Stimulated activated naive B cell treated with anti-CD40 and anti-IgM and Interleukin-4, amounts not matched to agents 10 μg/mL and 1 μg/mL and 100 μg/mL, for 72 hours (primary cell): ENCODE results near the gene ZNF19.

Experiments used
- ATAC-seq, 2 donors: fragments of 150-1000 bp; cut with Tn5 transposase; replicated peaks; 2 replicates each; pipeline ENCODE4 v1.10.0; 2021; ENCODE audit warnings: moderate library complexity in 1 of 2
- DNase-seq: peaks from one replicate; pipeline ENCODE4 v3.0.0; 2021
- H3K27ac Mint-ChIP-seq: one replicate; pipeline ENCODE4 v1.8.0; 2022; ENCODE audit warnings: mild to moderate bottlenecking, mixed read lengths
- H3K27me3 Mint-ChIP-seq, 2 donors: one replicate each; pipeline ENCODE4 v1.8.0; 2022; ENCODE audit warnings: mixed read lengths in 2 of 2
- H3K36me3 Mint-ChIP-seq, 2 donors: one replicate each; pipeline ENCODE4 v1.8.0; 2022; ENCODE audit warnings: mixed read lengths in 2 of 2, mild to moderate bottlenecking in 1 of 2
- H3K4me1 Mint-ChIP-seq, 2 donors: one replicate each; pipeline ENCODE4 v1.8.0; 2022; ENCODE audit warnings: mixed read lengths in 2 of 2, mild to moderate bottlenecking in 1 of 2
- H3K4me3 Mint-ChIP-seq, 2 donors: one replicate each; pipeline ENCODE4 v1.8.0; 2022; ENCODE audit warnings: mild to moderate bottlenecking in 2 of 2, mixed read lengths in 2 of 2, moderate library complexity in 1 of 2
- H3K9me3 Mint-ChIP-seq, 2 donors: one replicate each; pipeline ENCODE4 v1.8.0; 2022; ENCODE audit warnings: mixed read lengths in 2 of 2, mild to moderate bottlenecking in 1 of 2

The ZNF19 gene

GRCh38 chr16:71443714-71444113 lies 45.4 kb downstream of the ZNF19 start:
- Mint-ChIP-seq H3K36me3 (peaks cover 14 to 27% of the 10 kb centered on the region in 2 donors), H3K27me3 (peaks cover 17 to 22% of the 10 kb centered on the region in 2 donors), H3K4me3 (no peak overlapping the region), H3K4me1 (peaks cover 6 to 7% of the 10 kb centered on the region in 2 donors), H3K27ac (no peak overlapping the region), H3K9me3 (peaks cover 10 to 15% of the 10 kb centered on the region in 2 donors)
- DNase-seq (no peak), ATAC-seq (no peak)

GRCh38 chr16:71442051-71442440 lies 47.1 kb downstream of the ZNF19 start, which contains the start of gene TLE7:
TSS of gene TLE7 (minus strand) at chr16:71442054. CDS start at chr16:71433324, 8,730 bp downstream.
- H3K9me3 Mint-ChIP-seq, result peaks cover 6 to 13% of the 10 kb centered on the region in 2 donors
- H3K36me3 Mint-ChIP-seq, result peaks cover 4 to 10% of the 10 kb centered on the region in 2 donors
- H3K27me3 Mint-ChIP-seq, result peaks cover 34 to 36% of the 10 kb centered on the region in 2 donors
- ATAC-seq, result no peak
- H3K4me1 Mint-ChIP-seq, result peaks cover 6 to 7% of the 10 kb centered on the region in 2 donors
- no peak for DNase-seq
- H3K27ac Mint-ChIP-seq, result no peak within 1 kb of the TSS
- no peak within 1 kb of the TSS for H3K4me3 Mint-ChIP-seq

- no peak for ATAC-seq
- no peak overlapping the region for H3K27ac Mint-ChIP-seq
- peaks cover 4 to 9% of the 10 kb centered on the region in 2 donors for H3K36me3 Mint-ChIP-seq
- no peak for DNase-seq
- peaks cover 37 to 40% of the 10 kb centered on the region in 2 donors for H3K27me3 Mint-ChIP-seq
- peaks cover 6 to 7% of the 10 kb centered on the region in 2 donors for H3K4me1 Mint-ChIP-seq
- peaks cover 6 to 13% of the 10 kb centered on the region in 2 donors for H3K9me3 Mint-ChIP-seq
- H3K4me3 Mint-ChIP-seq, result no peak overlapping the region
Observed at GRCh38 chr16:71441348-71442050, 47.6 kb downstream of the ZNF19 start.

- peaks cover 4 to 7% of the 10 kb centered on the region in 2 donors for H3K36me3 Mint-ChIP-seq
- DNase-seq, result no peak
- no peak overlapping the region for H3K4me3 Mint-ChIP-seq
- peaks cover 37 to 42% of the 10 kb centered on the region in 2 donors for H3K27me3 Mint-ChIP-seq
- peaks cover 6 to 12% of the 10 kb centered on the region in 2 donors for H3K9me3 Mint-ChIP-seq
- peak in 1 of 2 donors; percentile 29 for ATAC-seq
- H3K4me1 Mint-ChIP-seq, result peaks cover 6 to 7% of the 10 kb centered on the region in 2 donors
- H3K27ac Mint-ChIP-seq, result no peak overlapping the region
Observed at GRCh38 chr16:71440669-71441347, 48.3 kb downstream of the ZNF19 start.

GRCh38 chr16:71439523-71439922 lies 49.6 kb downstream of the ZNF19 start:
- Mint-ChIP-seq H3K9me3 (peaks cover 6 to 7% of the 10 kb centered on the region in 2 donors), H3K36me3 (peaks cover 4 to 6% of the 10 kb centered on the region in 2 donors), H3K4me3 (no peak overlapping the region), H3K27me3 (peaks cover 37 to 42% of the 10 kb centered on the region in 2 donors), H3K27ac (no peak overlapping the region), H3K4me1 (peaks cover 6 to 7% of the 10 kb centered on the region in 2 donors)
- no peak for DNase-seq
- no peak for ATAC-seq

- Mint-ChIP-seq H3K4me1 (peaks cover 6 to 7% of the 10 kb centered on the region in 2 donors), H3K9me3 (peaks cover 0 to 2% of the 10 kb centered on the region in 2 donors), H3K27me3 (peaks cover 37 to 58% of the 10 kb centered on the region in 2 donors), H3K27ac (no peak overlapping the region), H3K36me3 (no peaks in the 10 kb centered on the region), H3K4me3 (no peak overlapping the region)
- DNase-seq, result no peak
- no peak for ATAC-seq
Observed at GRCh38 chr16:71436473-71436872, 52.7 kb downstream of the ZNF19 start.

- Mint-ChIP-seq H3K4me1 (no peaks in the 10 kb centered on the region), H3K4me3 (no peak overlapping the region), H3K27ac (no peak overlapping the region), H3K36me3 (no peaks in the 10 kb centered on the region), H3K27me3 (peaks cover 30 to 63% of the 10 kb centered on the region in 2 donors), H3K9me3 (peaks cover 2 to 3% of the 10 kb centered on the region in 2 donors)
- DNase-seq, result no peak
- no peak for ATAC-seq
Observed at GRCh38 chr16:71432906-71433305, 56.2 kb downstream of the ZNF19 start.

GRCh38 chr16:71431991-71432390 lies 57.1 kb downstream of the ZNF19 start:
- H3K4me3 Mint-ChIP-seq, result no peak overlapping the region
- peaks cover 25 to 62% of the 10 kb centered on the region in 2 donors for H3K27me3 Mint-ChIP-seq
- H3K9me3 Mint-ChIP-seq, result peaks cover 2 to 3% of the 10 kb centered on the region in 2 donors
- no peaks in the 10 kb centered on the region for H3K4me1 Mint-ChIP-seq
- no peak overlapping the region for H3K27ac Mint-ChIP-seq
- H3K36me3 Mint-ChIP-seq, result no peaks in the 10 kb centered on the region
- ATAC-seq (no peak), DNase-seq (no peak)

- DNase-seq (no peak), ATAC-seq (no peak)
- Mint-ChIP-seq H3K27me3 (peaks cover 33 to 63% of the 10 kb centered on the region in 2 donors), H3K4me1 (peaks cover 4 to 5% of the 10 kb centered on the region in 2 donors), H3K9me3 (peaks cover 2 to 3% of the 10 kb centered on the region in 2 donors), H3K27ac (no peak overlapping the region), H3K4me3 (no peak overlapping the region), H3K36me3 (no peaks in the 10 kb centered on the region)
Observed at GRCh38 chr16:71431176-71431575, 57.9 kb downstream of the ZNF19 start.

- ATAC-seq (no peak), DNase-seq (no peak)
- Mint-ChIP-seq H3K4me3 (no peak overlapping the region), H3K36me3 (no peaks in the 10 kb centered on the region), H3K4me1 (peaks cover 9% of the 10 kb centered on the region in 2 donors), H3K9me3 (peaks cover 2 to 3% of the 10 kb centered on the region in 2 donors), H3K27me3 (peaks cover 37 to 67% of the 10 kb centered on the region in 2 donors), H3K27ac (no peak overlapping the region)
Observed at GRCh38 chr16:71430744-71431143, 58.4 kb downstream of the ZNF19 start.

- Mint-ChIP-seq H3K9me3 (peaks cover 2 to 3% of the 10 kb centered on the region in 2 donors), H3K27me3 (peaks cover 49 to 79% of the 10 kb centered on the region in 2 donors), H3K4me1 (peaks cover 9 to 11% of the 10 kb centered on the region in 2 donors), H3K4me3 (no peak overlapping the region), H3K27ac (no peak overlapping the region), H3K36me3 (no peaks in the 10 kb centered on the region)
- ATAC-seq (no peak), DNase-seq (no peak)
Observed at GRCh38 chr16:71429581-71429980, 59.5 kb downstream of the ZNF19 start.

GRCh38 chr16:71428883-71429282 lies 60.2 kb downstream of the ZNF19 start:
- Mint-ChIP-seq H3K4me1 (peaks cover 9 to 11% of the 10 kb centered on the region in 2 donors), H3K4me3 (no peak overlapping the region), H3K36me3 (no peaks in the 10 kb centered on the region), H3K9me3 (peaks cover 2 to 3% of the 10 kb centered on the region in 2 donors), H3K27me3 (peaks cover 56 to 85% of the 10 kb centered on the region in 2 donors), H3K27ac (no peak overlapping the region)
- ATAC-seq, result no peak
- DNase-seq, result no peak

- H3K27ac Mint-ChIP-seq, result no peak overlapping the region
- H3K27me3 Mint-ChIP-seq, result peaks cover 58 to 86% of the 10 kb centered on the region in 2 donors
- no peaks in the 10 kb centered on the region for H3K36me3 Mint-ChIP-seq
- peaks cover 2 to 3% of the 10 kb centered on the region in 2 donors for H3K9me3 Mint-ChIP-seq
- no peak overlapping the region for H3K4me3 Mint-ChIP-seq
- peaks cover 9 to 11% of the 10 kb centered on the region in 2 donors for H3K4me1 Mint-ChIP-seq
- ATAC-seq, result no peak
- no peak for DNase-seq
Observed at GRCh38 chr16:71428385-71428784, 60.7 kb downstream of the ZNF19 start.

GRCh38 chr16:71426880-71427615 lies 62.1 kb downstream of the ZNF19 start:
- ATAC-seq (no peak), DNase-seq (no peak)
- Mint-ChIP-seq H3K27ac (peak overlapping the region; percentile 95), H3K4me3 (no peak overlapping the region), H3K4me1 (peaks cover 9 to 11% of the 10 kb centered on the region in 2 donors), H3K27me3 (peaks cover 66 to 80% of the 10 kb centered on the region in 2 donors), H3K36me3 (no peaks in the 10 kb centered on the region), H3K9me3 (peaks cover 2 to 3% of the 10 kb centered on the region in 2 donors)
